HEK293T (cell line): ENCODE data around the gene CPNE6.

Experiments
- ARNT ChIP-seq: fragments of 450-650 bp; IDR thresholded peaks from 2 replicates; pipeline ENCODE4 v1.6.1; 2017; ENCODE audit warnings: mild to moderate bottlenecking
- ELF4 ChIP-seq: fragments of 450-650 bp; IDR thresholded peaks from 2 replicates; pipeline ENCODE4 v1.6.1; 2017; ENCODE audit warnings: antibody characterized with exemption
- FOXK2 ChIP-seq: fragments of 450-650 bp; IDR thresholded peaks from 2 replicates; pipeline ENCODE4 v1.6.1; 2016; ENCODE audit warnings: mild to moderate bottlenecking
- NFRKB ChIP-seq: fragments of 450-650 bp; IDR thresholded peaks from 2 replicates; pipeline ENCODE4 v1.6.1; 2016; ENCODE audit warnings: mild to moderate bottlenecking, moderate library complexity

DNA sequence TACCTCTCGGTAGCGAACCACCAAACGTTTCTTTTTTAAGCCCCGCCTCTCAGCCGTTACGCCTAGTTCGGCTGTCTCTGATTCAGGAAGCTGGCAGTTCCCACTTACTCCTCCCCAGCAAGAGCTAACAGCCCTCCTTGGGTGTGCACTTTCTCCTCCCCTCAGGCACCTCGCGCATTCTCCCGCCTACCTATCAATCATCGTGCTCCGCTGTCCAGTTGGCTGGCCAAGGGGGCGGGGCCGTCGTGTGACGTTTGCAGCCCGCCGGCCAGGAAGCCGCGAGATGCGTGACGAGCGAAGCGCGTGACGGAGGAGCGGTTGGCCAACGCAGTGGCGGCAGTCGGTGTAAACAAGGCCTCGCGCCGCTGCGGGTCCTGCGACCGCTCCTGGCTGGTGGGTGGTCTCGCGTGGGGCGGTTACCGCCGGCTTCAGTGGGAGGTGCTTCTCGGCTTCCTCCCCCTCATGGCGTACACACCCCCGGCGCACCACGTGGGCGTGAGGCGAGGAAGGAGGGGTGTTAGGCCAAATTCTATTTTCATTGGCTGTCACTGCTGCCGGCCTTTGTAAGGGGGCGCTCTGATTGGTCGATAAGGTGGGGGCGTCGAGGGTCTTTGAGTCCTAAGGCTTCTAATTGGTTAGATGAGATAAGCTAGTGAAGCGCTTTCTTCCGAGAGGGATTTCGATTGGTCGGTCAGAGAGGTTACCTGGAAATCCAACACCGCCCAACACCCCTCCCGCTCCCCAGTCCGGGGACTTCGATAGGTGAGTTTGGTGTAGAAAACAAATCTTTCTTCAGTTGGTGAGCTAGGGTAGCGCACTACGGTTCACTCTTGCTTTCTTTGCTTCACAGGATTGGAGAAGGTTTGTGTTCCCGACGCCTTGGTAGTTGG is 43.4 kb downstream of the CPNE6 start, which contains the start of the genes DCAF11 and NRL:
- TF ChIP-seq ARNT: no peak
- TF ChIP-seq FOXK2: no peak; the same call in 1 of the 2 replicates
- TF ChIP-seq ELF4: peak; percentile 48; the same call in 1 of the 2 replicates
- no peak for TF ChIP-seq NFRKB
